ENCODE results near the gene SYTL3. TPM values are rescaled to one million over a fixed set of nuclear protein-coding genes. Genes with fewer than 3 reads are reported as not detected.

SYTL3 gene
- total RNA-seq, 1 experiment from 2014 or later: 0.65 TPM

DNA sequence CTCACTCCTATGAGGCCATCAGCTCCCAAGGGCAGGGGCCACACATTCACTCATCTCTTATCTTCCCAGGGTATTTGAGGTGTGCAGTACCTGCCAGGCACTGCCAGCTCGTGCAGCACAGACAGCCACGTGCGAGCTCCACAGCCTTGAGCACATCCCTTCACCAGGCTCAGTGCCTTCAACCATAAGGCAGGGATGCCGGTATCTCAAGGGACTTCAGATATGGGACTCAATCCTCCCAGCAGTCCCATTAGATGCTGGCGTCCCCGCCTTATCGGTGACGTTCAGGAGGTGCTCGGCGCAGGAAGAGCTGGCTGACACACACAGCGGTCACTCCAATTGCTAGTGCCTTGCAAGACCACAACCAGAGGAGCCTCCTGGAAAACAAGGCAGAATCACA, 122.3 kb downstream of the SYTL3 start:
- no peak for DNase-seq (ENCODE audit: unreplicated experiment)

DNA sequence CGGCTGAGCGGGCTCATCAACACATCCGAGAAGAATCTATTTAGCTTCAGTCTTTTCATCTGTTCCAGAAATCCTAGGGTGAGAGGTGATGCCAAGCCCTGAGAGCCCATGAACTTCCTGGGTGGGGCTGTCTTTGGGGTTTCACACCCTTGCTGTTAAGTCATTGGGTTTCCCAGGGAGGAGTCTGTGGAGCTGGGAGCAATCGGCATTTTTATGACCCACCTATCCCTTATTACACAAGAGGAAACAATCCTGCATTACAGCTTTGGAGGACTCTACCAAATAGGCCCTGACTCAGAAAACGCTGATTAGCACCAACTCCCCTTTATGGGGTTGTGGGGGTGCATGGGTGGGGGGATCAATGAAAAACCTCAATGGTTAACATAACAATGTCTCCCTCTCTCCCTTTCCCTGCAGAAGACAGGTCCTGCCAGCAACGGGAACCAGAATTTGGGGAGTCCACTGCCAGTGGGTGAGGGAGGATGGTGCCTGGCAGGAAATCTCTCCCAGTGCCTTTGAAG, 123.1 kb downstream of the SYTL3 start:
- TF ChIP-seq, protein P1, sequence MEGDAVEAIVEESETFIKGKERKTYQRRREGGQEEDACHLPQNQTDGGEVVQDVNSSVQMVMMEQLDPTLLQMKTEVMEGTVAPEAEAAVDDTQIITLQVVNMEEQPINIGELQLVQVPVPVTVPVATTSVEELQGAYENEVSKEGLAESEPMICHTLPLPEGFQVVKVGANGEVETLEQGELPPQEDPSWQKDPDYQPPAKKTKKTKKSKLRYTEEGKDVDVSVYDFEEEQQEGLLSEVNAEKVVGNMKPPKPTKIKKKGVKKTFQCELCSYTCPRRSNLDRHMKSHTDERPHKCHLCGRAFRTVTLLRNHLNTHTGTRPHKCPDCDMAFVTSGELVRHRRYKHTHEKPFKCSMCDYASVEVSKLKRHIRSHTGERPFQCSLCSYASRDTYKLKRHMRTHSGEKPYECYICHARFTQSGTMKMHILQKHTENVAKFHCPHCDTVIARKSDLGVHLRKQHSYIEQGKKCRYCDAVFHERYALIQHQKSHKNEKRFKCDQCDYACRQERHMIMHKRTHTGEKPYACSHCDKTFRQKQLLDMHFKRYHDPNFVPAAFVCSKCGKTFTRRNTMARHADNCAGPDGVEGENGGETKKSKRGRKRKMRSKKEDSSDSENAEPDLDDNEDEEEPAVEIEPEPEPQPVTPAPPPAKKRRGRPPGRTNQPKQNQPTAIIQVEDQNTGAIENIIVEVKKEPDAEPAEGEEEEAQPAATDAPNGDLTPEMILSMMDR (IDR thresholded peaks at IDR 0.05; ENCODE audit: unreplicated experiment): no peak
- no peaks in the 10 kb centered on the region for H3K9me3 Mint-ChIP-seq (ENCODE audit: unreplicated experiment)
- POLR2A ChIA-PET: interaction anchor here (0.7 to 1.7 kb wide), 5 partner anchors 9 to 96 kb away, joined by 3 to 6 read pairs (median 5); no protein-coding TSS in a partner anchor
- no TSS peak for BruUV-seq (replicated peaks)
- H3K4me1 Mint-ChIP-seq (ENCODE audit: insufficient read depth, unreplicated experiment): peaks cover 23% of the 10 kb centered on the region
- H3K4me3 Mint-ChIP-seq (ENCODE audit: unreplicated experiment): no peak overlapping the region
- peaks cover 98% of the 10 kb centered on the region for H3K36me3 Mint-ChIP-seq (ENCODE audit: insufficient read depth, unreplicated experiment)
- DNase-seq (ENCODE audit: unreplicated experiment): peak; percentile 61
- CTCF ChIA-PET: no interaction called here
- peak overlapping the region; percentile 64 for H3K27ac Mint-ChIP-seq (ENCODE audit: low read depth, unreplicated experiment)
- H3K27me3 Mint-ChIP-seq (ENCODE audit: insufficient read depth, unreplicated experiment): no peaks in the 10 kb centered on the region
- intact Hi-C loops (cut with micrococcal nuclease): loop anchor here (2.0 kb wide), 1 partner anchor 200 kb away; no protein-coding TSS in a partner anchor

More for the DNA sequence above, 122.3 kb downstream of the SYTL3 start:
- intact Hi-C loops (cut with micrococcal nuclease): loop anchor here (2.0 kb wide), 1 partner anchor 201 kb away; no protein-coding TSS in a partner anchor
- peaks cover 98% of the 10 kb centered on the region for H3K36me3 Mint-ChIP-seq (ENCODE audit: insufficient read depth, unreplicated experiment)
- BruUV-seq (replicated peaks): no TSS peak
- no peak overlapping the region for H3K4me3 Mint-ChIP-seq (ENCODE audit: unreplicated experiment)
- H3K27me3 Mint-ChIP-seq (ENCODE audit: insufficient read depth, unreplicated experiment): no peaks in the 10 kb centered on the region
- POLR2A ChIA-PET: interaction anchor here (0.9 to 2.1 kb wide), 7 partner anchors 9 to 97 kb away, joined by 3 to 6 read pairs (median 5); no protein-coding TSS in a partner anchor
- H3K4me1 Mint-ChIP-seq (ENCODE audit: insufficient read depth, unreplicated experiment): peaks cover 18% of the 10 kb centered on the region
- CTCF ChIA-PET: interaction anchor here (0.5 to 1.1 kb wide), 3 partner anchors 24 to 81 kb away, joined by 4 to 7 read pairs (median 4); no protein-coding TSS in a partner anchor
- H3K9me3 Mint-ChIP-seq (ENCODE audit: unreplicated experiment): no peaks in the 10 kb centered on the region
- H3K27ac Mint-ChIP-seq (ENCODE audit: low read depth, unreplicated experiment): peak overlapping the region; percentile 64
- TF ChIP-seq, protein P1 (IDR thresholded peaks at IDR 0.05; ENCODE audit: unreplicated experiment): no peak

DNA sequence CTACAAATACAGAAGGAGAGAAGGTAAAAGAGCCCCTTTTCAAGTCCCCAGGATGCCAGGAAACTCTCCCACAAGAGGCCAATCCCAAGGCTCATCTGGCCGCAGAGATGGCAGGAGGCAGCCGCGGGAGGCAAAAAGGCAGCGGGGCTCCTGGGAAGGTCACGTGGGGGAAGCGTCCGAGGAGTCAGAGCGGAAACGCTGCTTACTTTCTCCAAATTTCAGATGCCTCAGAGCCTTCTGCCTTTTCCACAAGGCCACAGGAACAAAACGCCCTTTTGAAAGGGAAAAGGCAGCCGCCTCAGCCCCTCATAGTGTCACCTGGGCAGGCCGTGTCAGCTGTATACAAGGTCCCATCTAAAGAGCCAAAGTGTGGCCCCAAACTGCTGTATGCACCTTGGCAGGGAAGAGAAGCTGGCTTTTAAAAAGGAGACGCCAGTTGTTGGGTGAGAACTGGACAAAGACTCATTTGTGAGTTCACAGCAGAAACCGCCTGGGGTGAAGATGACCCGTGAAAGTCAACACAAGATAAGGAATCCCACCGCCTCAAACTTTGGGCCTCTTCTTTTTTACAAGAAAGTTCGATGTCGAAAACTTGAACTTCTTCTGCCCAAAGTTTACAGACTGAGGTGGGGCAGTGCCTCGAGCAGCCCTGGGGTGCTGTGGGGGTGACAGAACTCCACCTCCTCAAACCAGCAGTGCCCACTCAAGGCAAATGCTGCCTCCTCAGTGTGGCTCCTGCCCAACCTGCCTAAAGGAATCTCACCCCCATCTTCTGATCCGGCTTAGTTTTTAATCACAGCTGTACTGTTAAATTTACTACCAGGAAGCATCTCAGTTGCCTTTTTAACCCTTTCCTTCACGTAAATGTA, 124.0 kb downstream of the SYTL3 start:
- Mint-ChIP-seq H3K27ac (ENCODE audit: low read depth, unreplicated experiment) (peak overlapping the region; percentile 64), H3K27me3 (ENCODE audit: insufficient read depth, unreplicated experiment) (no peaks in the 10 kb centered on the region), H3K4me3 (ENCODE audit: unreplicated experiment) (no peak overlapping the region), H3K9me3 (ENCODE audit: unreplicated experiment) (no peaks in the 10 kb centered on the region), H3K4me1 (ENCODE audit: insufficient read depth, unreplicated experiment) (peaks cover 23% of the 10 kb centered on the region), H3K36me3 (ENCODE audit: insufficient read depth, unreplicated experiment) (peaks cover 98% of the 10 kb centered on the region)
- TF ChIP-seq, protein P1 (IDR thresholded peaks at IDR 0.05; ENCODE audit: unreplicated experiment): no peak
- DNase-seq (ENCODE audit: unreplicated experiment): no peak
- POLR2A ChIA-PET: interaction anchor here (0.7 to 1.7 kb wide), 3 partner anchors 11 to 44 kb away, joined by 3 to 6 read pairs (median 5); no protein-coding TSS in a partner anchor
- intact Hi-C loops (cut with micrococcal nuclease): loop anchor here (2.0 kb wide), 1 partner anchor 199 kb away; no protein-coding TSS in a partner anchor
- no TSS peak for BruUV-seq (replicated peaks)
- CTCF ChIA-PET: interaction anchor here (0.8 kb wide), 1 partner anchor 23 kb away, joined by 3 read pairs; no protein-coding TSS in a partner anchor

Measured in MCF 10A (cell line).